Smooth muscle cell (in vitro differentiated cells): ENCODE results near the gene ADH1A. TPM values are rescaled to one million over a fixed set of nuclear protein-coding genes. Genes with fewer than 3 reads are reported as not detected.

Experiments used
- DNase-seq: peaks from one replicate; lab custom pipeline; 2025; ENCODE audit not compliant: unreplicated experiment; lab: John Stamatoyannopoulos, UW
- H2AFZ ChIP-seq: fragments of 200-600 bp; sonication (generic); 2 replicates; pipeline ENCODE4 v1.6.0; 2016; ENCODE audit warnings: antibody characterized with exemption, low read depth, mild to moderate bottlenecking
- H3F3A ChIP-seq: fragments of 200-600 bp; sonication (generic); 2 replicates; pipeline ENCODE4 v1.6.0; 2017; ENCODE audit warnings: antibody characterized with exemption, low read depth
- H3K27ac ChIP-seq: fragments of 200-600 bp; sonication (generic); 2 replicates; pipeline ENCODE4 v1.5.1; 2016; ENCODE audit warnings: low read depth, mild to moderate bottlenecking
- H3K27me3 ChIP-seq: fragments of 200-600 bp; sonication (generic); 2 replicates; pipeline ENCODE4 v1.6.1; 2016; ENCODE audit warnings: low read depth, mild to moderate bottlenecking
- H3K36me3 ChIP-seq: fragments of 200-600 bp; sonication (generic); 2 replicates; pipeline ENCODE4 v1.5.1; 2016; ENCODE audit warnings: low read depth
- H3K4me1 ChIP-seq: fragments of 200-600 bp; sonication (generic); 2 replicates; pipeline ENCODE4 v1.5.1; 2016; ENCODE audit warnings: low read depth
- H3K4me2 ChIP-seq: fragments of 200-600 bp; sonication (generic); 2 replicates; pipeline ENCODE4 v1.6.0; 2016; ENCODE audit warnings: mild to moderate bottlenecking
- H3K4me3 ChIP-seq: fragments of 200-600 bp; sonication (generic); 2 replicates; pipeline ENCODE4 v1.5.1; 2016; ENCODE audit warnings: mild to moderate bottlenecking
- H3K79me2 ChIP-seq: fragments of 200-600 bp; sonication (generic); 2 replicates; pipeline ENCODE4 v1.6.0; 2016; ENCODE audit warnings: low read depth, mild to moderate bottlenecking
- H3K9ac ChIP-seq: fragments of 200-600 bp; sonication (generic); 2 replicates; pipeline ENCODE4 v1.6.0; 2016; ENCODE audit warnings: low read depth
- H3K9me3 ChIP-seq: fragments of 200-600 bp; sonication (generic); replicated peaks from 2 replicates; pipeline ENCODE4 v1.5.1; 2016; ENCODE audit warnings: low read depth
- H4K20me1 ChIP-seq: fragments of 200-600 bp; sonication (generic); 2 replicates; pipeline ENCODE4 v1.6.0; 2016; ENCODE audit warnings: low read depth
- CTCF ChIP-seq: fragments of 200-600 bp; sonication (generic); IDR thresholded peaks from 2 replicates; pipeline ENCODE4 v1.5.1; 2017; ENCODE audit warnings: borderline replicate concordance, mild to moderate bottlenecking, antibody characterized with exemption; ENCODE audit not compliant: insufficient read depth, poor library complexity, severe bottlenecking
- WGBS: methylation state at CpG from one replicate; pipeline ENCODE4 v1.1.7; 2016; ENCODE audit warnings: low lambda C conversion rate; 5-methylcytosine and 5-hydroxymethylcytosine counted together
- polyA plus RNA-seq: library from polyadenylated mRNA; unstranded; fragments of >200 nt; fragmentation: Nextera tagmentation; extraction: Ambion mirVana; gene quantifications from 2 replicates; pipeline ENCODE4 v1.2.1, GENCODE V29; 2016
- total RNA-seq: library from RNA; depleted of rRNA; stranded (reverse); fragments of >200 nt; gene quantifications from 2 replicates; pipeline ENCODE4 v1.2.3, GENCODE V29; 2014

The ADH1A gene
- total and polyA plus RNA-seq, 2 experiments from 2014 or later, result not detected

- H3K4me1 ChIP-seq, result no peaks in the 10 kb centered on the region
- 95% methylated on average over 2 of the region's 2 CpGs for WGBS
- no peak overlapping the region for H3K9ac ChIP-seq
- H3K79me2 ChIP-seq, result no peaks in the 10 kb centered on the region
- no peak for TF ChIP-seq CTCF
- no peak overlapping the region for H3K27ac ChIP-seq
- no peak for DNase-seq
- H3F3A ChIP-seq, result no peaks in the 10 kb centered on the region
- no peak overlapping the region for H3K4me3 ChIP-seq
- H3K36me3 ChIP-seq, result no peaks in the 10 kb centered on the region
- H3K9me3 ChIP-seq, result no peaks in the 10 kb centered on the region
- H3K4me2 ChIP-seq, result no peak overlapping the region
- H2AFZ ChIP-seq, result no peak overlapping the region
- H3K27me3 ChIP-seq, result no peaks in the 10 kb centered on the region
- H4K20me1 ChIP-seq, result no peaks in the 10 kb centered on the region
These were observed 8.1 kb downstream of the ADH1A start for GRCh38 chr4:99282731-99283130.

- no peak for DNase-seq
- H3K27ac ChIP-seq, result no peak overlapping the region
- H3F3A ChIP-seq, result no peaks in the 10 kb centered on the region
- no peaks in the 10 kb centered on the region for H3K79me2 ChIP-seq
- H3K36me3 ChIP-seq, result no peaks in the 10 kb centered on the region
- H2AFZ ChIP-seq, result no peak overlapping the region
- H3K9ac ChIP-seq, result no peak overlapping the region
- no peak overlapping the region for H3K4me2 ChIP-seq
- H3K9me3 ChIP-seq, result no peaks in the 10 kb centered on the region
- TF ChIP-seq CTCF, result no peak
- H3K27me3 ChIP-seq, result no peaks in the 10 kb centered on the region
- no peaks in the 10 kb centered on the region for H4K20me1 ChIP-seq
- WGBS, result 92% methylated on average over 5 of the region's 5 CpGs
- H3K4me1 ChIP-seq, result no peaks in the 10 kb centered on the region
- no peak overlapping the region for H3K4me3 ChIP-seq
These were observed 9.5 kb downstream of the ADH1A start for GRCh38 chr4:99281261-99281660.

DNA sequence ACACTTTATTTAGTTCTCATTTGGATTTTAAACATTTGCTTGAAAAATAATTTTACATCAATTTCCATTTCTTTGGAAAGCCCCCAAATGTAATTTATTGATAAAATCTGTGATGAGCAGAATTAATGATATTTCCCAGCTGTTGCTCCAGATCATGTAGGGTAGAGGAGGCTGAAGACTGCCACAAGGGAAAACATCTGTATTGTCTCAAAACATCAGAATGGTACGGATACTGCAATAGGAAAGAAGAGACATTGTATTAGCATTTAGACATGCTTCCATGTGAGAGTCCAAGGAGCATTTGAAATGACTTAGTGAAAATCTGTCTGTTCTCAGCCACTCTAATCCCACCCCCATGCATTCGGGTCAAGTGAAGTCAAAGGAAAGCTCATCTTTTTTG is 14.4 kb downstream of the ADH1A start:
- Histone ChIP-seq H3K27ac (no peak overlapping the region), H2AFZ (no peak overlapping the region), H3K36me3 (no peaks in the 10 kb centered on the region), H3K9me3 (no peaks in the 10 kb centered on the region), H3K4me3 (no peak overlapping the region), H3K79me2 (no peaks in the 10 kb centered on the region), H3K4me2 (no peak overlapping the region), H3K9ac (no peak overlapping the region), H4K20me1 (no peaks in the 10 kb centered on the region), H3K4me1 (no peaks in the 10 kb centered on the region), H3K27me3 (no peaks in the 10 kb centered on the region), H3F3A (no peaks in the 10 kb centered on the region)
- TF ChIP-seq CTCF, result no peak
- WGBS, result 94% methylated on average over 2 of the region's 2 CpGs
- DNase-seq, result no peak

- Histone ChIP-seq H3F3A (no peaks in the 10 kb centered on the region), H3K9ac (no peak overlapping the region), H3K4me3 (no peak overlapping the region), H3K79me2 (no peaks in the 10 kb centered on the region), H3K4me1 (no peaks in the 10 kb centered on the region), H3K36me3 (no peaks in the 10 kb centered on the region), H2AFZ (no peak overlapping the region), H4K20me1 (no peaks in the 10 kb centered on the region), H3K9me3 (no peaks in the 10 kb centered on the region), H3K27me3 (no peaks in the 10 kb centered on the region), H3K4me2 (no peak overlapping the region), H3K27ac (no peak overlapping the region)
- no peak for DNase-seq
- no peak for TF ChIP-seq CTCF
- 94% methylated on average over 3 of the region's 3 CpGs for WGBS
These were observed 14.9 kb downstream of the ADH1A start for GRCh38 chr4:99275885-99276284.
